Measurements from ENCODE around the gene SEPTIN12. TPM values are rescaled to one million over a fixed set of nuclear protein-coding genes. Genes with fewer than 3 reads are reported as not detected.

Gene SEPTIN12
- total and polyA plus RNA-seq, 9 donors = 0.32 TPM; not detected in 8

GRCh38 chr16:4826526-4826925 lies 38.4 kb upstream of the SEPTIN12 start:
- intact Hi-C loops (cut with DNase I) = no loop called here
- H3K36me3 ChIP-seq = no peaks in the 10 kb centered on the region
- no peak overlapping the region for H3K4me3 ChIP-seq
- no peaks in the 10 kb centered on the region for H3K27me3 ChIP-seq
- H3K4me1 ChIP-seq (ENCODE audit: insufficient read depth) = no peaks in the 10 kb centered on the region
- H3K27ac ChIP-seq = no peak overlapping the region
- H3K9me3 ChIP-seq = no peaks in the 10 kb centered on the region
- DNase-seq = no peak
- WGBS, 3 donors = 94 to 95% (median 95%) methylated on average over 4 of the region's 4 CpGs
- TF ChIP-seq POLR2A (IDR thresholded peaks at IDR 0.05) = no peak

GRCh38 chr16:4825196-4825595 lies 37.1 kb upstream of the SEPTIN12 start:
- Histone ChIP-seq H3K9me3 (no peaks in the 10 kb centered on the region), H3K4me3 (no peak overlapping the region), H3K4me1 (ENCODE audit: insufficient read depth) (no peaks in the 10 kb centered on the region), H3K36me3 (no peaks in the 10 kb centered on the region), H3K27ac (no peak overlapping the region), H3K27me3 (no peaks in the 10 kb centered on the region)
- WGBS, 3 donors = 81 to 83% (median 82%) methylated on average over 8 of the region's 8 CpGs
- TF ChIP-seq EP300 (IDR thresholded peaks at IDR 0.05) (no peak), POLR2A (IDR thresholded peaks at IDR 0.05) (no peak), CTCF (IDR thresholded peaks at IDR 0.05) (no peak)
- DNase-seq = no peak
- intact Hi-C loops (cut with DNase I) = no loop called here

GRCh38 chr16:4820652-4821051 lies 32.5 kb upstream of the SEPTIN12 start:
- intact Hi-C loops (cut with DNase I) = no loop called here
- H3K36me3 ChIP-seq = no peaks in the 10 kb centered on the region
- H3K9me3 ChIP-seq = no peaks in the 10 kb centered on the region
- no peak for DNase-seq
- H3K27ac ChIP-seq = no peak overlapping the region
- H3K4me3 ChIP-seq = no peak overlapping the region
- H3K27me3 ChIP-seq = no peaks in the 10 kb centered on the region
- TF ChIP-seq POLR2A (IDR thresholded peaks at IDR 0.05) (no peak), EP300 (IDR thresholded peaks at IDR 0.05) (no peak), CTCF (IDR thresholded peaks at IDR 0.05) (no peak)
- 85 to 90% (median 87%) methylated on average over 6 of the region's 6 CpGs for WGBS, 3 donors
- no peaks in the 10 kb centered on the region for H3K4me1 ChIP-seq (ENCODE audit: insufficient read depth)

GRCh38 chr16:4814542-4815173 lies 26.5 kb upstream of the SEPTIN12 start:
- Histone ChIP-seq H3K36me3 (no peaks in the 10 kb centered on the region), H3K27me3 (no peaks in the 10 kb centered on the region), H3K9me3 (no peaks in the 10 kb centered on the region), H3K4me3 (no peak overlapping the region), H3K4me1 (ENCODE audit: insufficient read depth) (no peaks in the 10 kb centered on the region), H3K27ac (no peak overlapping the region)
- TF ChIP-seq POLR2A (IDR thresholded peaks at IDR 0.05) (no peak), CTCF (IDR thresholded peaks at IDR 0.05) (no peak), EP300 (IDR thresholded peaks at IDR 0.05) (no peak)
- 52 to 61% (median 59%) methylated on average over 16 of the region's 16 CpGs for WGBS, 3 donors
- peak in 2 of 5 donors; percentile 51 to 63 for DNase-seq
- intact Hi-C loops (cut with DNase I) = no loop called here

GRCh38 chr16:4814046-4814445 lies 25.9 kb upstream of the SEPTIN12 start:
- intact Hi-C loops (cut with DNase I) = no loop called here
- TF ChIP-seq POLR2A (IDR thresholded peaks at IDR 0.05) (no peak), EP300 (IDR thresholded peaks at IDR 0.05) (no peak), CTCF (IDR thresholded peaks at IDR 0.05) (no peak)
- H3K9me3 ChIP-seq = no peaks in the 10 kb centered on the region
- no peak overlapping the region for H3K27ac ChIP-seq
- no peaks in the 10 kb centered on the region for H3K36me3 ChIP-seq
- no peak overlapping the region for H3K4me3 ChIP-seq
- no peaks in the 10 kb centered on the region for H3K4me1 ChIP-seq (ENCODE audit: insufficient read depth)
- H3K27me3 ChIP-seq = no peaks in the 10 kb centered on the region
- no peak for DNase-seq

All from ovary (tissue), 9 donors.